Right atrium auricular region (tissue), 2 donors: Measurements from ENCODE around the gene C22orf23. TPM values are rescaled to one million over a fixed set of nuclear protein-coding genes. Genes with fewer than 3 reads are reported as not detected.

Source experiments
- DNase-seq: peaks from one replicate; pipeline ENCODE4 v3.0.0-alpha.2; 2019; ENCODE audit warnings: low spot score
- H3K27ac ChIP-seq, 2 donors: fragments of 200-600 bp; sonication (generic); 1 replicate in 1 of 2; 2 replicates in 1 of 2; pipeline ENCODE4 v1.5.1; 2016 to 2019
- H3K27me3 ChIP-seq, 2 donors: fragments of 200-600 bp; sonication (generic); one replicate each; pipeline versions ENCODE4 v1.5.1 to v1.6.0; 2017 to 2019
- H3K36me3 ChIP-seq: fragments of 200-600 bp; sonication (generic); one replicate; pipeline ENCODE4 v1.5.1; 2016
- H3K4me1 ChIP-seq, 2 donors: fragments of 200-600 bp; sonication (generic); one replicate each; pipeline versions ENCODE4 v1.5.1 to v1.6.0; 2017 to 2019
- H3K4me3 ChIP-seq, 2 donors: fragments of 200-600 bp; sonication (generic); 1 replicate in 1 of 2; 2 replicates in 1 of 2; pipeline ENCODE4 v1.5.1; 2017 to 2019; ENCODE audit warnings: mild to moderate bottlenecking in 1 of 2, moderate library complexity in 1 of 2
- H3K9me3 ChIP-seq, 2 donors: fragments of 200-600 bp; sonication (generic); one replicate each; pipeline ENCODE4 v1.5.1; 2019
- CTCF ChIP-seq, 2 donors: fragments of 200-600 bp; sonication (generic); IDR thresholded peaks; one replicate each; pipeline ENCODE4 v1.5.1; 2019; ENCODE audit warnings: antibody characterized with exemption in 2 of 2
- total RNA-seq, 2 donors: library from RNA; depleted of rRNA; stranded (reverse); fragments of >200 nt; gene quantifications; one replicate each; pipeline ENCODE4 v1.1.0, GENCODE V29; 2016

C22orf23 gene
- total RNA-seq, 2 donors from 2014 or later = 0.39 TPM; not detected in 1

GRCh38 chr22:37990301-37990700, 36.9 kb upstream of the C22orf23 start:
- Histone ChIP-seq H3K27me3 (no peaks in the 10 kb centered on the region), H3K4me3 (no peak overlapping the region), H3K36me3 (no peaks in the 10 kb centered on the region), H3K27ac (no peak overlapping the region), H3K4me1 (peaks cover 0 to 6% of the 10 kb centered on the region in 2 donors), H3K9me3 (no peaks in the 10 kb centered on the region)
- DNase-seq = no peak
- TF ChIP-seq CTCF (IDR thresholded peaks at IDR 0.05) = no peak

GRCh38 chr22:37989146-37990045, 36.0 kb upstream of the C22orf23 start:
- no peak for TF ChIP-seq CTCF (IDR thresholded peaks at IDR 0.05)
- Histone ChIP-seq H3K36me3 (no peaks in the 10 kb centered on the region), H3K27me3 (no peaks in the 10 kb centered on the region), H3K4me3 (no peak overlapping the region), H3K9me3 (no peaks in the 10 kb centered on the region), H3K27ac (no peak overlapping the region), H3K4me1 (peaks cover 0 to 6% of the 10 kb centered on the region in 2 donors)
- no peak for DNase-seq

GRCh38 chr22:37986371-37986770, 33.0 kb upstream of the C22orf23 start:
- Histone ChIP-seq H3K27ac (no peak overlapping the region), H3K4me3 (peak overlapping the region in 1 of 2 donors; percentile 7), H3K9me3 (no peaks in the 10 kb centered on the region), H3K36me3 (no peaks in the 10 kb centered on the region), H3K27me3 (no peaks in the 10 kb centered on the region), H3K4me1 (peaks cover 0 to 6% of the 10 kb centered on the region in 2 donors)
- no peak for DNase-seq
- no peak for TF ChIP-seq CTCF (IDR thresholded peaks at IDR 0.05)

GRCh38 chr22:37985751-37986281, 32.4 kb upstream of the C22orf23 start:
- peaks cover 0 to 6% of the 10 kb centered on the region in 2 donors for H3K4me1 ChIP-seq
- no peaks in the 10 kb centered on the region for H3K36me3 ChIP-seq
- H3K27ac ChIP-seq = no peak overlapping the region
- no peak for TF ChIP-seq CTCF (IDR thresholded peaks at IDR 0.05)
- no peak for DNase-seq
- H3K9me3 ChIP-seq = no peaks in the 10 kb centered on the region
- H3K4me3 ChIP-seq = peak overlapping the region in 1 of 2 donors; percentile 7
- H3K27me3 ChIP-seq = no peaks in the 10 kb centered on the region

GRCh38 chr22:37985050-37985585, 31.7 kb upstream of the C22orf23 start:
- H3K27ac ChIP-seq = no peak overlapping the region
- no peak for TF ChIP-seq CTCF (IDR thresholded peaks at IDR 0.05)
- H3K4me3 ChIP-seq = no peak overlapping the region
- H3K27me3 ChIP-seq = no peaks in the 10 kb centered on the region
- peaks cover 0 to 4% of the 10 kb centered on the region in 2 donors for H3K4me1 ChIP-seq
- no peaks in the 10 kb centered on the region for H3K9me3 ChIP-seq
- H3K36me3 ChIP-seq = no peaks in the 10 kb centered on the region
- no peak for DNase-seq
